GM18508 (cell line): ENCODE results near the gene C16orf90.
"Not testable (repeated sequence)": the region's sequence is repeated elsewhere in the genome, so short reads cannot be mapped to it uniquely, and the experiment has no call there.

Source experiments
- ATAC-seq: cut with Tn5 transposase; IDR thresholded peaks from one replicate; pipeline ENCODE4 v1.9.1; 2021; ENCODE audit warnings: moderate number of reproducible peaks; ENCODE audit not compliant: insufficient read depth, unreplicated experiment

Gene C16orf90

GRCh38 chr16:3485821-3486505 is 9.3 kb downstream of the C16orf90 start:
- ATAC-seq, result no peak

- no peak for ATAC-seq
Observed at GRCh38 chr16:3485097-3485745, 10.1 kb downstream of the C16orf90 start.

- no peak for ATAC-seq
Observed at GRCh38 chr16:3484318-3485096, 10.8 kb downstream of the C16orf90 start.

- no peak for ATAC-seq
Observed at GRCh38 chr16:3482659-3483241, 12.5 kb downstream of the C16orf90 start.

- ATAC-seq, result no peak
Observed at GRCh38 chr16:3481696-3482658, 13.3 kb downstream of the C16orf90 start.

- no peak for ATAC-seq
Observed at GRCh38 chr16:3480901-3481695, 14.2 kb downstream of the C16orf90 start.

GRCh38 chr16:3479654-3480216 is 15.6 kb downstream of the C16orf90 start:
- ATAC-seq, result no peak

- no peak for ATAC-seq
Observed at GRCh38 chr16:3478242-3478925, 16.9 kb downstream of the C16orf90 start.

- no peak for ATAC-seq
Observed at GRCh38 chr16:3476409-3476808, 18.9 kb downstream of the C16orf90 start.

GRCh38 chr16:3475604-3476375 is 19.5 kb downstream of the C16orf90 start:
- no peak for ATAC-seq

- not testable (repeated sequence) for ATAC-seq
Observed at GRCh38 chr16:3474870-3475269, 20.4 kb downstream of the C16orf90 start.

- ATAC-seq, result no peak
Observed at GRCh38 chr16:3474136-3474779, 21.0 kb downstream of the C16orf90 start.

GRCh38 chr16:3473596-3473943 is 21.7 kb downstream of the C16orf90 start:
- not testable (repeated sequence) for ATAC-seq

GRCh38 chr16:3472878-3473595 is 22.3 kb downstream of the C16orf90 start:
- no peak for ATAC-seq

GRCh38 chr16:3471518-3472176 is 23.6 kb downstream of the C16orf90 start:
- ATAC-seq, result no peak

GRCh38 chr16:3470723-3471122 is 24.6 kb downstream of the C16orf90 start:
- no peak for ATAC-seq
